Glutamatergic neuron (in vitro differentiated cells): Measurements from ENCODE around the gene LIMCH1. TPM values are rescaled to one million over a fixed set of nuclear protein-coding genes. Genes with fewer than 3 reads are reported as not detected.

Source experiments
- DNase-seq: peaks from one replicate; pipeline ENCODE4 v3.0.0; 2022
- H3K27ac Mint-ChIP-seq: one replicate; pipeline ENCODE4 v1.8.0; 2020; ENCODE audit warnings: mild to moderate bottlenecking, mixed read lengths, inconsistent platforms; ENCODE audit not compliant: unreplicated experiment
- H3K27me3 Mint-ChIP-seq: one replicate; pipeline ENCODE4 v1.8.0; 2020; ENCODE audit warnings: mild to moderate bottlenecking, moderate library complexity, mixed read lengths, inconsistent platforms; ENCODE audit not compliant: unreplicated experiment
- H3K36me3 Mint-ChIP-seq: one replicate; pipeline ENCODE4 v1.8.0; 2020; ENCODE audit warnings: mild to moderate bottlenecking, mixed read lengths, inconsistent platforms; ENCODE audit not compliant: unreplicated experiment
- H3K4me1 Mint-ChIP-seq: one replicate; pipeline ENCODE4 v1.8.0; 2020; ENCODE audit warnings: mild to moderate bottlenecking, low read depth, mixed read lengths, inconsistent platforms; ENCODE audit not compliant: unreplicated experiment
- H3K4me3 Mint-ChIP-seq: one replicate; pipeline ENCODE4 v1.8.0; 2020; ENCODE audit warnings: mild to moderate bottlenecking, mixed read lengths, inconsistent platforms; ENCODE audit not compliant: unreplicated experiment
- H3K9me3 Mint-ChIP-seq: one replicate; pipeline ENCODE4 v1.8.0; 2020; ENCODE audit warnings: mild to moderate bottlenecking, moderate library complexity, mixed read lengths, inconsistent platforms; ENCODE audit not compliant: unreplicated experiment
- CTCF ChIP-seq: fragments of 200-600 bp; sonication (generic); IDR thresholded peaks from one replicate; pipeline ENCODE4 v1.5.0; 2021; ENCODE audit not compliant: partially characterized antibody, unreplicated experiment
- total RNA-seq: library from RNA; stranded (reverse); fragmentation: NEBNext Ultra II Directional; extraction: Animal tissue kit (Norgen Biotek cat#: 25700); gene quantifications from one replicate; pipeline ENCODE4 v1.2.1, GENCODE V29; 2021; ENCODE audit not compliant: unreplicated experiment

LIMCH1 gene
- total RNA-seq, 1 donor from 2014 or later, result 22.5 TPM

GRCh38 chr4:41748074-41748570 is 210.2 kb downstream of the LIMCH1 start:
- peaks cover 36% of the 10 kb centered on the region for H3K9me3 Mint-ChIP-seq
- peak; percentile 45 for DNase-seq
- peak overlapping the region; percentile 78 for H3K27ac Mint-ChIP-seq
- peaks cover 23% of the 10 kb centered on the region for H3K4me1 Mint-ChIP-seq
- TF ChIP-seq CTCF, result no peak
- H3K27me3 Mint-ChIP-seq, result peaks cover 61% of the 10 kb centered on the region
- peak overlapping the region; percentile 74 for H3K4me3 Mint-ChIP-seq
- H3K36me3 Mint-ChIP-seq, result peaks cover 9% of the 10 kb centered on the region

GRCh38 chr4:41748571-41749475 is 210.9 kb downstream of the LIMCH1 start, which contains the start of gene PHOX2B:
TSS of gene PHOX2B (minus strand) at chr4:41748725. CDS start at chr4:41748610, 115 bp downstream.
- peak within 1 kb of the TSS; percentile 95 for H3K27ac Mint-ChIP-seq
- H3K4me1 Mint-ChIP-seq, result peaks cover 27% of the 10 kb centered on the region
- DNase-seq, result no peak
- H3K27me3 Mint-ChIP-seq, result peaks cover 57% of the 10 kb centered on the region
- H3K9me3 Mint-ChIP-seq, result peaks cover 38% of the 10 kb centered on the region
- TF ChIP-seq CTCF, result no peak
- peaks cover 9% of the 10 kb centered on the region for H3K36me3 Mint-ChIP-seq
- peak within 1 kb of the TSS; percentile 91 for H3K4me3 Mint-ChIP-seq

DNA sequence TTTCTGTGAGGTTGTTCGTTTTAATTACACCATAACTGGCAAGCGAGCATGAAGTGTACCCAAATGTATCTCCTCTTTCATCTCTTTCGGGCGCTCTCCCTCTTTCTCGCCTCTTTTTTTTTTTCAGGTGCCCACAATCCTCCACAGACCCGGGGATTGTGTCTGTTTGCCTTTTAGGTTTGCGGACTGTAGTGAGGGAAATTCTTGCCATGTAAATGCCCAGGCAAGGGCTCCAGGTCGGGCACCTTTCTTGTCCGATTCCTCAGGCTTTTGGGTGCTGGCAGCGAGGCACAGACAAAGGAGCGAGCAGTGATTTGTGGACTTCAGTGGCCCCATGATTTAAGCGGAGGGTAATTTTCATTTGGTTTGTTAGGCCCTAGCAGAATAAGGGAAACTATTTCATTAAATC is 211.7 kb downstream of the LIMCH1 start:
- DNase-seq, result no peak
- peaks cover 36% of the 10 kb centered on the region for H3K9me3 Mint-ChIP-seq
- peak overlapping the region; percentile 85 for H3K4me3 Mint-ChIP-seq
- peaks cover 52% of the 10 kb centered on the region for H3K27me3 Mint-ChIP-seq
- peaks cover 33% of the 10 kb centered on the region for H3K4me1 Mint-ChIP-seq
- peaks cover 1% of the 10 kb centered on the region for H3K36me3 Mint-ChIP-seq
- no peak for TF ChIP-seq CTCF
- peak overlapping the region; percentile 95 for H3K27ac Mint-ChIP-seq

Other genes starting within 250 kb of the LIMCH1 start
- gene PHOX2B, start 210.6 kb downstream of the LIMCH1 start, total RNA-seq, result 101 TPM